Measurements from ENCODE around the gene DAPK1.

DNA sequence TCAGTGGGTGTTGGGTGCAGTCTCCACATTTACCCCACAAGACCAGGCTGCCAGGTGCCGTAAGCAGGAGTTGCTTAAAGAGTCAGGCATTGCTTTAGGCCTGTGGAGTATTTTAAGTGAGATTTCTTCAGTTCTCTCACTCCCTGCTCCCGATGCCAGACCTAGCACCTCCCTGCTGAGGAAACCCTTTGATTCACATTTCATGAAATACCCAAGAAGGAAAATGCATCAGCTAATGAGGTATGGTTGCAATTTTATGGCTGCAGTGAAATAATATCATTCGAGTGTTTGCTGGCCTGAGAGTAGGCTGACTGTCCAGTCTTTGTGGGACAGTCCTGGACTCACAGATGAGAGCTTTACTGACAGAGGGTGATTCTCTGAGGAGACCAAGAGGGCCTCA lies 160.8 kb downstream of the DAPK1 start:
- TF ChIP-seq TAF1 (IDR thresholded peaks at IDR 0.05; ENCODE audit: low read depth, low read length) = no peak
- no peak for TF ChIP-seq POLR2AphosphoS5 (IDR thresholded peaks at IDR 0.05; ENCODE audit: low read depth, low read length)

Measured in GM12891 (cell line).